Hepatic stellate cell (primary cell): ENCODE results near the gene MSL1.

ENCODE experiments used
- DNase-seq: peaks from one replicate; pipeline ENCODE4 v3.0.0; 2011; ENCODE audit warnings: low spot score

Gene MSL1

GRCh38 chr17:40091691-40092397 is 29.9 kb upstream of the MSL1 start:
- DNase-seq = no peak

- DNase-seq = no peak
These were observed 29.2 kb upstream of the MSL1 start for GRCh38 chr17:40092581-40092980.

- DNase-seq = no peak
These were observed 28.7 kb upstream of the MSL1 start for GRCh38 chr17:40093005-40093579.

GRCh38 chr17:40093580-40094201 is 28.1 kb upstream of the MSL1 start:
- DNase-seq = no peak

GRCh38 chr17:40094874-40095273 is 26.9 kb upstream of the MSL1 start:
- no peak for DNase-seq

GRCh38 chr17:40095351-40095943 is 26.3 kb upstream of the MSL1 start:
- DNase-seq = no peak

GRCh38 chr17:40095944-40096791 is 25.6 kb upstream of the MSL1 start:
- no peak for DNase-seq

- no peak for DNase-seq
These were observed 24.7 kb upstream of the MSL1 start for GRCh38 chr17:40097087-40097486.

GRCh38 chr17:40097931-40098845 is 23.6 kb upstream of the MSL1 start:
- peak; percentile 63 for DNase-seq

- peak; percentile 99 for DNase-seq
These were observed 22.7 kb upstream of the MSL1 start for GRCh38 chr17:40098846-40099618.

- no peak for DNase-seq
These were observed 22.0 kb upstream of the MSL1 start for GRCh38 chr17:40099619-40100418.

GRCh38 chr17:40100419-40100668 is 21.4 kb upstream of the MSL1 start, which contains the start of gene NR1D1:
NR1D1 (minus strand) TSS chr17:40100589; CDS start chr17:40100094, 495 bp downstream.
- DNase-seq = no peak

GRCh38 chr17:40100669-40101366 is 21.0 kb upstream of the MSL1 start:
- DNase-seq = peak; percentile 99

- no peak for DNase-seq
These were observed 20.2 kb upstream of the MSL1 start for GRCh38 chr17:40101367-40102210.

GRCh38 chr17:40103071-40103661 is 18.6 kb upstream of the MSL1 start:
- no peak for DNase-seq

- DNase-seq = no peak
These were observed 18.1 kb upstream of the MSL1 start for GRCh38 chr17:40103688-40104087.

- no peak for DNase-seq
These were observed 16.9 kb upstream of the MSL1 start for GRCh38 chr17:40104594-40105486.
